Retinal pigment epithelial cell (primary cell): ENCODE results near the gene AMZ1.

ENCODE experiments used
- DNase-seq: peaks from one replicate; pipeline ENCODE4 v3.0.0-alpha.2; 2010; ENCODE audit warnings: low read depth
- H3K4me3 ChIP-seq: 2 replicates; pipeline ENCODE4 v1.5.1; 2011; ENCODE audit warnings: mild to moderate bottlenecking, low read length, control low read depth, moderate library complexity
- TF ChIP-seq, protein P1 (sequence below): conservative IDR thresholded peaks from 2 replicates; pipeline ENCODE4 v1.5.1; 2011; ENCODE audit warnings: low read depth, low read length, control low read depth, inconsistent platforms

The AMZ1 gene

DNA sequence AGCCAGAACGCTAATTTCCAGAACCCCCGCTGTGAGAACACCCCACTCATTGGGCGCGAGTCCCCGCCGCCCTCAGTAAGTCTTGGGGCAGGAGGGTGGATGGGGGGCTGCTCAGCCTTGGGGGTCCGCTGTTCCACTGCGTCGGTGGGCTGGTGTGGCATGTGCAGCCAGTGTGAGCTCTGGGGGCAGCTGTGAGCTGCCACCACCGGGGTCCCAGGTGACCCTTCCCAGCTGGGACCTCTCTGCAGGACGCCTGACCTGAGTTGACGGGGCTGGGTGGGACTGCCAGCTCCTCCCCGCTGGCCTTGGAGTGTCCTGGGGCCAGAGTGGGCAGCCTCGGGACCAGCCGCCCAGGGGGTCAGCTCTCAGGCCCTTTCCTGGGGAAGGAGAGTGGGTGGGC lies 29.1 kb upstream of the AMZ1 start:
- TF ChIP-seq, protein P1, sequence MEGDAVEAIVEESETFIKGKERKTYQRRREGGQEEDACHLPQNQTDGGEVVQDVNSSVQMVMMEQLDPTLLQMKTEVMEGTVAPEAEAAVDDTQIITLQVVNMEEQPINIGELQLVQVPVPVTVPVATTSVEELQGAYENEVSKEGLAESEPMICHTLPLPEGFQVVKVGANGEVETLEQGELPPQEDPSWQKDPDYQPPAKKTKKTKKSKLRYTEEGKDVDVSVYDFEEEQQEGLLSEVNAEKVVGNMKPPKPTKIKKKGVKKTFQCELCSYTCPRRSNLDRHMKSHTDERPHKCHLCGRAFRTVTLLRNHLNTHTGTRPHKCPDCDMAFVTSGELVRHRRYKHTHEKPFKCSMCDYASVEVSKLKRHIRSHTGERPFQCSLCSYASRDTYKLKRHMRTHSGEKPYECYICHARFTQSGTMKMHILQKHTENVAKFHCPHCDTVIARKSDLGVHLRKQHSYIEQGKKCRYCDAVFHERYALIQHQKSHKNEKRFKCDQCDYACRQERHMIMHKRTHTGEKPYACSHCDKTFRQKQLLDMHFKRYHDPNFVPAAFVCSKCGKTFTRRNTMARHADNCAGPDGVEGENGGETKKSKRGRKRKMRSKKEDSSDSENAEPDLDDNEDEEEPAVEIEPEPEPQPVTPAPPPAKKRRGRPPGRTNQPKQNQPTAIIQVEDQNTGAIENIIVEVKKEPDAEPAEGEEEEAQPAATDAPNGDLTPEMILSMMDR, result no peak
- H3K4me3 ChIP-seq, result no peak overlapping the region
- DNase-seq, result no peak

DNA sequence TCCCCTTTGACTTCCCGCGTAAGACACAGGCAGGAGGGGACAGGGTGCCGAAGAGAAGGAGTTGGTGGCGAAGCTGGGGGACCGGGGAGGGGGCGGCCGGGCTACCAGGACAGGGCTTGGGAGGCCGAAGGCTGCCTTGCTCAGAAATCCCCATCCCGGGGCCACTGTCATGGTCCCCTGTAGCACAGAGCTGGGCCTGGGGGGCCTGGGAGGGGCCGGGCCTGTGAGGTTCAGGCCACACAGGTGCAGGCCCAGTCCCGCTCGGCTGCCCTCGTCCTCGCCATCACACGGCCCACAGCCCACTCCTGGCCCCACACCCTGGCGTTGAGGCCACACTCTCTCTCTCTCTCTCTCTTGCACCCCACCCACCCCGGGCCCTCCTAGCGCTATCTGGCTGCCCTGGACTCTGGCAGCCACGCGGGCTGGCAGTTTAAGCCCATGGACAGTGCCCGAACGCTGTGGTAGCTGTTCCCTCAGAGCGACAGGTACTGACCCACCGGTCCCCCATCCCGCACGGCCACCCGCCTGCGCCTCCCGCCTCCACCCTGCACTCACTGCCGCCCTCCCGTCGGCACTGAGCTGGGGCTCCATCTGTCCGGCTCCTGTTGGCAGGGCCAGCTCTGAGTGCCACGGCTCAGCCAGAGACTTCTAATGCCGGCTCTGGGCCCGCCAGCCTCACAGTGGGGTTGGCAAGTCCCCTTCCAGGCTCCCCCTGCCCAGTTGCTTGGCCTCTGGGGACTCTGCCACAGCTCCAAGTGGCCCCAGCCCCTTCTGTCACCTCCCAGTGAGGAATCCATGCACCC lies 28.2 kb upstream of the AMZ1 start:
- TF ChIP-seq, protein P1, result no peak
- no peak overlapping the region for H3K4me3 ChIP-seq

DNA sequence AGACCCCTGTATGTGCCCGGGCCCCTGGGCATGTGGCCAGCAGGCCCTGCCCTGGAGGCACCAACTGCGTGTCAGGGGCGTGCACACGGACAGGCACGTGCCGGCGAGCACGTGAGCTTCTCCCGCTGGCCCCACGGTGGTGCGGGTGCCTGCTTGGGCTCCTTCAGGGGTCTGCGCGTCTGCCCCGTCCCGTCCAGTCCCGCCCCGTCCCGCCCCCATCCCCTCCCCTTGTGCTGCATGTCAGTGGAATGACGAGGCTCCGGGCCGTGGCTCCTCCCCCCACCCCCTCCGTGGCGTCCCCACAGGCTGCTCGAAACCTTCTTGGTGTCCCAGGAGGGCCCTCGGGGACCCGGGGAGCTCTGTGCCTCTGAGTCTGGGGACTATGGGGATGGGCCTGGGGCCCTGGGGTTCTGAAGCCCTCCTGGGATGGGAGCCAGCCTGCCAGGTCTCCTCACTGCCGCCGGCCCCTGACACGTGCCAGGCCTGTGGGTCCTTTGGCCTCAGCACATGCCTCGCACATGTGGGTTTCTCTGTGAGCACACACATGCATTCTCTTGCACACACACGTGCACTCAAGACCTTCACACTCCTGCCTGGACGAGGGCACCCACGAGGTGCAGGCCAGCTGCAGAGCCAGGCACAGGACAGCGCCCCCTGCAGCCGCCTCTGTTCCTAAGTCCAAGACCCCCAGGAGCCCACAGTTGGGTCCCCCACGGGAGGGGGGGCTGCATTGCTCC lies 27.5 kb upstream of the AMZ1 start:
- DNase-seq, result no peak
- no peak overlapping the region for H3K4me3 ChIP-seq
- TF ChIP-seq, protein P1, result peak; percentile 49

More for the DNA sequence above, 28.2 kb upstream of the AMZ1 start:
- DNase-seq, result no peak

DNA sequence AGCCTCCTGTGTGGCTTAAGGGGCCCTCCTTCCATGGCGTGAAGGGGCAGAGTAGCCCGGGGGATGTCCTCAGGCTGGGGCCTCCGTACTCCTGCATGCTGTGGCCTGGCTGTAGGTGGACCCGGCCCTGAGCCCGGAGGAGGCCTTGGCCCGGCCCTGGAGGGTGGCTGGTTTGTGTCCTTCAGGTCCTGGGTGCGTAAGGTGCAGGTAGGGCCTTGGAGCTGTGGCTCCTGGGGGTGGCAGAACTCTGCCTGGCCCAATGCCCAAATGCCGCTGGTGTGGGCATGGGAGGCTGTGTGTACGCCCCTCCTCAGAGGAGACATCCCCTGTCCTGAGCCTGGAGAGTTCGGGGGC lies 26.9 kb upstream of the AMZ1 start:
- DNase-seq, result no peak
- no peak overlapping the region for H3K4me3 ChIP-seq
- TF ChIP-seq, protein P1, result no peak

DNA sequence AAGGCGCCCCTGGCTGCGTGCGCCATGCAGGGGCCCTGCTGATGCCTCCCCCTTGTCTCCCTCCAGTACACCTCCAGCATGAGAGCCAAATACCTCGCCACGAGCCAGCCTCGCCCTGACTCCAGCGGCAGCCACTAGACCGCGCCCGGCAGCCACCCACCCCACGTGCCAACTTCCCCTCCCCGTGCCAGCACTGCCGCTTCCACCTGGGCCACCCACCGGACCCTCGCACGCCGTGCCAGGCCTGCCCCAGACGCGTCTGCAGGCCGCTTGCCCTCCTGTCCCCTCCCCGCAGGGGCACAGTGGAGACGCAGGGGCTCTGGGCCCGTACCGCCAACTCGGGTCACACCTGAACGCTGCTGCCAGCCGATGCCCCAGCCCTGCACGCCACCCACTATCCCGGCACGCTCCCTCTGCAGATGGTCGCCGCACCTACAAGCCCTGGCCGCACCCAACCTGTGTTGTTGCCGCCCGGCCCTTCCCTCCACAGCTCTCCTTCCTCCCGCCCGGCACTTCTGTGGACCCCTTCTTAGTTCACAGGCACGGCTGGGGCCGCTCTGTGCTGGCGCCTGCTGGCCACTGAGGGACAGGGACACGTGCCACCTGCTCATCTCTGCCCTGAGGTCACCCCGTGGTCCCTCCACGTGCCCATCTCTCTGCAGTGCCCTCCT lies 26.3 kb upstream of the AMZ1 start:
- no peak overlapping the region for H3K4me3 ChIP-seq
- DNase-seq, result no peak
- TF ChIP-seq, protein P1, result peak; percentile 34

DNA sequence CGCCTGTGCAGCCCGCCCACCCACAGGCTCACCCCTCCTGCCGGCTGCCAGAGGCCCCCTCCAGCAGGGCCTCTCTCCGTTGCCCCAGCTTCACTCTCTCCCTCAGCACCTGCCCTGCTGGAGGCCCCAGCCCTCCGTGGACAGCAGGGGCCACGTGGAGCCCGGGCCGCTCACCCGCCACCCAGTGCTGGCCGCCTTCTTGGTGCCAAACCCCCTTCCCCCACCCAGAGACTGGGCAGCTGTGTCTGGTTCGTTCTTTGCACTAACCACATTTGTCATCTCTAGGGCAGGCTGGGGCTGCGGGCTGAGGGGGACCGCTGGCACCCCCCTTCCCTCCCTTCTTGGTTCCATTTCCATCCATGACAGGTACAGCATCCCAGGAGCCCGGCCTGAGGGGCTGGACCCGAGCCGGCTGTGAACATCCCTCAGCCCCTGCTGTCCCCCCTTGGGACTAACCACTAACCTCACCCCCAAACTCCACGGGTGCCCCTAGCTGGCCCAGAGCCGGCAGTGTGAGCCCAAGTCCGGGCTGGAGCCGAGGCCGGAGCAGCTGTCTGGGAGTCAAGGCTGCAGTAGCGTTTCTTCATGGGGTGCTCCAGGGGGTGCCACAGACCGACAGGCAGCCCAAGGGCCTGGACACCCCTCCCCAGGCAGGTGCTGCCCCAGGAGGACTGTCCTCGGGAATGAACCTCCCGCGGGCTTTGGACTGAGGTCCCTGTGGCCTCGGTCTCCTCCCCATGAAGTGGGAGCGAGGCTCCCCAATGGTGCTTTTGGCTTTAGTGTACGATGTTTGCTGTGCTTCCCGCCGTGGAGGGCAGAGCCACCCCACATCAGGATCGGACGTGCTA lies 25.5 kb upstream of the AMZ1 start:
- H3K4me3 ChIP-seq, result no peak overlapping the region
- DNase-seq, result no peak
- TF ChIP-seq, protein P1, result no peak
